Liver (tissue), 3 donors: ENCODE data around the gene CD300LB.

Source experiments
- GABPA ChIP-seq, 2 donors: IDR thresholded peaks in 1 of 2; conservative IDR thresholded peaks in 1 of 2; 2 replicates each; pipeline ENCODE4 v1.6.1; 2016; ENCODE audit warnings: antibody characterized with exemption in 2 of 2, mild to moderate bottlenecking in 1 of 2, moderate library complexity in 1 of 2
- RAD21 ChIP-seq, 2 donors: IDR thresholded peaks; 2 replicates each; pipeline ENCODE4 v1.6.1; 2016; ENCODE audit warnings: antibody characterized with exemption in 2 of 2, mild to moderate bottlenecking in 2 of 2
- YY1 ChIP-seq: IDR thresholded peaks from 2 replicates; pipeline ENCODE4 v1.6.1; 2016; ENCODE audit warnings: antibody characterized with exemption, mild to moderate bottlenecking
- TF ChIP-seq, protein P1 (sequence below): IDR thresholded peaks from 2 replicates; pipeline ENCODE4 v1.6.1; 2016; ENCODE audit warnings: antibody characterized with exemption, mild to moderate bottlenecking
- TF ChIP-seq, protein P2 (sequence below): fragments of 150-350 bp; IDR thresholded peaks from 2 replicates; pipeline ENCODE4 v1.5.1; 2017; ENCODE audit warnings: improper control_type of control experiment, low read depth, low read length; ENCODE audit not compliant: missing input control
- TF ChIP-seq, protein P3 (sequence below): IDR thresholded peaks from 2 replicates; pipeline ENCODE4 v1.6.1; 2016; ENCODE audit warnings: antibody characterized with exemption
- donor health status: healthy.
- donor health status: healthy.

DNA sequence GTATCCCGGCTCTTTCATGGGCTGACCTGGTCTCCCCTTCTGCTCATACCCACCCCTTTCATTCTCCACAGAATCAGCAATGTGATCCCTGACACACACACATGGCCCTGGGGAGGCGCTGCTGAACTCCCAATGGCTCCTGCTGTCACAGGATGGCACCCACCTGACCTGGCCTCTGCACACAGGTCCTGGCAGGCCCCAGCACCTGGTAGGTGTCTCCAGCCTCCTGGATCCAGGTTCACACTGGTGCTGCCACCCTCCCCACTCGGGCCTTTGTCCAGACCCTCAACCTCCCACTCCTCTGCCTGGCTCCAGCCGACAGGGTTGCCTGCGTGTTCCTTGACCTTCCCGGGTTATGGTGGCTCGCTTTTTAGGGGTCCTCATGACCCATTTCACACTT, 16.0 kb upstream of the CD300LB start:
- TF ChIP-seq, protein P1, sequence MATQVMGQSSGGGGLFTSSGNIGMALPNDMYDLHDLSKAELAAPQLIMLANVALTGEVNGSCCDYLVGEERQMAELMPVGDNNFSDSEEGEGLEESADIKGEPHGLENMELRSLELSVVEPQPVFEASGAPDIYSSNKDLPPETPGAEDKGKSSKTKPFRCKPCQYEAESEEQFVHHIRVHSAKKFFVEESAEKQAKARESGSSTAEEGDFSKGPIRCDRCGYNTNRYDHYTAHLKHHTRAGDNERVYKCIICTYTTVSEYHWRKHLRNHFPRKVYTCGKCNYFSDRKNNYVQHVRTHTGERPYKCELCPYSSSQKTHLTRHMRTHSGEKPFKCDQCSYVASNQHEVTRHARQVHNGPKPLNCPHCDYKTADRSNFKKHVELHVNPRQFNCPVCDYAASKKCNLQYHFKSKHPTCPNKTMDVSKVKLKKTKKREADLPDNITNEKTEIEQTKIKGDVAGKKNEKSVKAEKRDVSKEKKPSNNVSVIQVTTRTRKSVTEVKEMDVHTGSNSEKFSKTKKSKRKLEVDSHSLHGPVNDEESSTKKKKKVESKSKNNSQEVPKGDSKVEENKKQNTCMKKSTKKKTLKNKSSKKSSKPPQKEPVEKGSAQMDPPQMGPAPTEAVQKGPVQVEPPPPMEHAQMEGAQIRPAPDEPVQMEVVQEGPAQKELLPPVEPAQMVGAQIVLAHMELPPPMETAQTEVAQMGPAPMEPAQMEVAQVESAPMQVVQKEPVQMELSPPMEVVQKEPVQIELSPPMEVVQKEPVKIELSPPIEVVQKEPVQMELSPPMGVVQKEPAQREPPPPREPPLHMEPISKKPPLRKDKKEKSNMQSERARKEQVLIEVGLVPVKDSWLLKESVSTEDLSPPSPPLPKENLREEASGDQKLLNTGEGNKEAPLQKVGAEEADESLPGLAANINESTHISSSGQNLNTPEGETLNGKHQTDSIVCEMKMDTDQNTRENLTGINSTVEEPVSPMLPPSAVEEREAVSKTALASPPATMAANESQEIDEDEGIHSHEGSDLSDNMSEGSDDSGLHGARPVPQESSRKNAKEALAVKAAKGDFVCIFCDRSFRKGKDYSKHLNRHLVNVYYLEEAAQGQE = no peak
- TF ChIP-seq, protein P2, sequence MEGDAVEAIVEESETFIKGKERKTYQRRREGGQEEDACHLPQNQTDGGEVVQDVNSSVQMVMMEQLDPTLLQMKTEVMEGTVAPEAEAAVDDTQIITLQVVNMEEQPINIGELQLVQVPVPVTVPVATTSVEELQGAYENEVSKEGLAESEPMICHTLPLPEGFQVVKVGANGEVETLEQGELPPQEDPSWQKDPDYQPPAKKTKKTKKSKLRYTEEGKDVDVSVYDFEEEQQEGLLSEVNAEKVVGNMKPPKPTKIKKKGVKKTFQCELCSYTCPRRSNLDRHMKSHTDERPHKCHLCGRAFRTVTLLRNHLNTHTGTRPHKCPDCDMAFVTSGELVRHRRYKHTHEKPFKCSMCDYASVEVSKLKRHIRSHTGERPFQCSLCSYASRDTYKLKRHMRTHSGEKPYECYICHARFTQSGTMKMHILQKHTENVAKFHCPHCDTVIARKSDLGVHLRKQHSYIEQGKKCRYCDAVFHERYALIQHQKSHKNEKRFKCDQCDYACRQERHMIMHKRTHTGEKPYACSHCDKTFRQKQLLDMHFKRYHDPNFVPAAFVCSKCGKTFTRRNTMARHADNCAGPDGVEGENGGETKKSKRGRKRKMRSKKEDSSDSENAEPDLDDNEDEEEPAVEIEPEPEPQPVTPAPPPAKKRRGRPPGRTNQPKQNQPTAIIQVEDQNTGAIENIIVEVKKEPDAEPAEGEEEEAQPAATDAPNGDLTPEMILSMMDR = no peak
- TF ChIP-seq GABPA (IDR thresholded peaks at IDR 0.05 in 1 of 2, conservative IDR thresholded peaks at IDR 0.05 in 1 of 2) (no peak), YY1 (no peak), RAD21 (IDR thresholded peaks at IDR 0.05) (no peak)
- TF ChIP-seq, protein P3, sequence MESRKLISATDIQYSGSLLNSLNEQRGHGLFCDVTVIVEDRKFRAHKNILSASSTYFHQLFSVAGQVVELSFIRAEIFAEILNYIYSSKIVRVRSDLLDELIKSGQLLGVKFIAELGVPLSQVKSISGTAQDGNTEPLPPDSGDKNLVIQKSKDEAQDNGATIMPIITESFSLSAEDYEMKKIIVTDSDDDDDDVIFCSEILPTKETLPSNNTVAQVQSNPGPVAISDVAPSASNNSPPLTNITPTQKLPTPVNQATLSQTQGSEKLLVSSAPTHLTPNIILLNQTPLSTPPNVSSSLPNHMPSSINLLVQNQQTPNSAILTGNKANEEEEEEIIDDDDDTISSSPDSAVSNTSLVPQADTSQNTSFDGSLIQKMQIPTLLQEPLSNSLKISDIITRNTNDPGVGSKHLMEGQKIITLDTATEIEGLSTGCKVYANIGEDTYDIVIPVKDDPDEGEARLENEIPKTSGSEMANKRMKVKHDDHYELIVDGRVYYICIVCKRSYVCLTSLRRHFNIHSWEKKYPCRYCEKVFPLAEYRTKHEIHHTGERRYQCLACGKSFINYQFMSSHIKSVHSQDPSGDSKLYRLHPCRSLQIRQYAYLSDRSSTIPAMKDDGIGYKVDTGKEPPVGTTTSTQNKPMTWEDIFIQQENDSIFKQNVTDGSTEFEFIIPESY = no peak
